Effector CD8-positive, alpha-beta T cell (primary cell): Measurements from ENCODE around the gene GALNT5.
"Not testable (repeated sequence)": the region's sequence is repeated elsewhere in the genome, so short reads cannot be mapped to it uniquely, and the experiment has no call there.

Experiments
- DNase-seq: peaks from one replicate; lab custom pipeline; 2025; lab: John Stamatoyannopoulos, UW

Gene GALNT5

GRCh38 chr2:157251932-157252331 lies 5.6 kb upstream of the GALNT5 start:
- DNase-seq = no peak

- no peak for DNase-seq
Measured at GRCh38 chr2:157252529-157252928, 5.0 kb upstream of the GALNT5 start.

GRCh38 chr2:157254041-157254440 lies 3.5 kb upstream of the GALNT5 start:
- DNase-seq = no peak

- DNase-seq = no peak
Measured at GRCh38 chr2:157255746-157256145, 1.8 kb upstream of the GALNT5 start.

- DNase-seq = no peak
Measured at GRCh38 chr2:157256626-157257025, 879 bp upstream of the GALNT5 start.

GRCh38 chr2:157258520-157259326 lies 1.2 kb downstream of the GALNT5 start:
- DNase-seq = no peak

GRCh38 chr2:157259386-157259785 lies 1.9 kb downstream of the GALNT5 start:
- no peak for DNase-seq

- DNase-seq = no peak
Measured at GRCh38 chr2:157259960-157260359, 2.5 kb downstream of the GALNT5 start.

- no peak for DNase-seq
Measured at GRCh38 chr2:157260533-157261198, 3.2 kb downstream of the GALNT5 start.

GRCh38 chr2:157261199-157261782 lies 3.8 kb downstream of the GALNT5 start:
- DNase-seq = no peak

- no peak for DNase-seq
Measured at GRCh38 chr2:157262248-157262647, 4.7 kb downstream of the GALNT5 start.

- DNase-seq = no peak
Measured at GRCh38 chr2:157264099-157264498, 6.6 kb downstream of the GALNT5 start.

- DNase-seq = no peak
Measured at GRCh38 chr2:157265825-157266224, 8.3 kb downstream of the GALNT5 start.

GRCh38 chr2:157267476-157267875 lies 10.0 kb downstream of the GALNT5 start:
- no peak for DNase-seq

GRCh38 chr2:157269060-157269459 lies 11.6 kb downstream of the GALNT5 start:
- no peak for DNase-seq

GRCh38 chr2:157269922-157270321 lies 12.4 kb downstream of the GALNT5 start:
- no peak for DNase-seq

GRCh38 chr2:157271590-157272203 lies 14.2 kb downstream of the GALNT5 start:
- DNase-seq = no peak

GRCh38 chr2:157279311-157279710 lies 21.8 kb downstream of the GALNT5 start:
- DNase-seq = not testable (repeated sequence)

GRCh38 chr2:157281316-157281715 lies 23.8 kb downstream of the GALNT5 start:
- no peak for DNase-seq

- DNase-seq = no peak
Measured at GRCh38 chr2:157283468-157283867, 26.0 kb downstream of the GALNT5 start.

- no peak for DNase-seq
Measured at GRCh38 chr2:157287160-157287559, 29.7 kb downstream of the GALNT5 start.

GRCh38 chr2:157290525-157290924 lies 33.0 kb downstream of the GALNT5 start:
- no peak for DNase-seq

- no peak for DNase-seq
Measured at GRCh38 chr2:157291018-157291417, 33.5 kb downstream of the GALNT5 start.
